Endothelial cell of umbilical vein (primary cell): ENCODE data around the gene ARF1.

Experiments used
- JUN ChIP-seq: IDR thresholded peaks from 2 replicates; pipeline ENCODE4 v1.6.1; 2011; ENCODE audit warnings: borderline replicate concordance, low read depth; ENCODE audit not compliant: insufficient read length, insufficient read depth
- POLR2A ChIP-seq: IDR thresholded peaks from 2 replicates; pipeline ENCODE4 v1.6.1; 2012; ENCODE audit warnings: low read depth, mild to moderate bottlenecking, control low read depth, low read length
- POLR2AphosphoS5 ChIP-seq: IDR thresholded peaks from 2 replicates; pipeline ENCODE4 v1.6.1; 2012; ENCODE audit warnings: low read depth, mild to moderate bottlenecking, control low read depth, low read length, moderate library complexity; ENCODE audit not compliant: insufficient read depth
- TF ChIP-seq, protein P1 (sequence below), 2 donors: IDR thresholded peaks; 1 replicate in 1 of 2; 2 replicates in 1 of 2; pipeline ENCODE4 v1.5.1; 2011; ENCODE audit warnings: low read length in 2 of 2, mild to moderate bottlenecking in 2 of 2, moderate library complexity in 2 of 2, control low read depth in 1 of 2, inconsistent platforms in 1 of 2, low read depth in 1 of 2; ENCODE audit not compliant: insufficient read depth in 1 of 2; ENCODE audit errors: extremely low read depth in 1 of 2

DNA sequence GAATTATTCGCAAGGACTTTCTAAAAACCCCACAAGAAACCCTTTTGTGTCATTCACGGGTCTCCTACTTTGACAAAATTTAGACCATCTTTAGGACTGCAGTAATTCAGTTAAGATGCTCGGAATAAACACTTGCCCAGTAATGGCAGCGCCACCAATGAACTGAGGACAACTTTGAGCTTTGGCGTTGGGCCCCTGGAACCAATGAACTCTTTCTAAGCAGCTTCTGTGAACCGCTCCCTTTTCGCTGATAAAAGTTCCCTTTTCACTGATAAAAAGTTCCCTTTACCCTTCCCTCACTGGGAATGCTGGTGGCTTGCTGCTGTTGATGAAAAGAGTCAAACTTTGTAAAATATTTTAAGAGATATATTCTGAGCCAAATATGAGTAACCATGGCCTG, 28.0 kb downstream of the ARF1 start:
- TF ChIP-seq, protein P1, sequence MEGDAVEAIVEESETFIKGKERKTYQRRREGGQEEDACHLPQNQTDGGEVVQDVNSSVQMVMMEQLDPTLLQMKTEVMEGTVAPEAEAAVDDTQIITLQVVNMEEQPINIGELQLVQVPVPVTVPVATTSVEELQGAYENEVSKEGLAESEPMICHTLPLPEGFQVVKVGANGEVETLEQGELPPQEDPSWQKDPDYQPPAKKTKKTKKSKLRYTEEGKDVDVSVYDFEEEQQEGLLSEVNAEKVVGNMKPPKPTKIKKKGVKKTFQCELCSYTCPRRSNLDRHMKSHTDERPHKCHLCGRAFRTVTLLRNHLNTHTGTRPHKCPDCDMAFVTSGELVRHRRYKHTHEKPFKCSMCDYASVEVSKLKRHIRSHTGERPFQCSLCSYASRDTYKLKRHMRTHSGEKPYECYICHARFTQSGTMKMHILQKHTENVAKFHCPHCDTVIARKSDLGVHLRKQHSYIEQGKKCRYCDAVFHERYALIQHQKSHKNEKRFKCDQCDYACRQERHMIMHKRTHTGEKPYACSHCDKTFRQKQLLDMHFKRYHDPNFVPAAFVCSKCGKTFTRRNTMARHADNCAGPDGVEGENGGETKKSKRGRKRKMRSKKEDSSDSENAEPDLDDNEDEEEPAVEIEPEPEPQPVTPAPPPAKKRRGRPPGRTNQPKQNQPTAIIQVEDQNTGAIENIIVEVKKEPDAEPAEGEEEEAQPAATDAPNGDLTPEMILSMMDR (IDR thresholded peaks at IDR 0.05; ENCODE audit: extremely low read depth in 1 of 2, insufficient read depth in 1 of 2, low read depth in 1 of 2, low read length in 2 of 2), result no peak
- TF ChIP-seq POLR2A (no peak), POLR2AphosphoS5 (no peak), JUN (no peak)
